Neural progenitor cell (in vitro differentiated cells): ENCODE data around the gene GDI2.

Experiments
- CTCF ChIP-seq: fragments of 200-600 bp; sonication (generic); IDR thresholded peaks from 2 replicates; pipeline ENCODE4 v1.5.1; 2017; ENCODE audit warnings: antibody characterized with exemption, mild to moderate bottlenecking
- EZH2 ChIP-seq: fragments of 200-600 bp; sonication (generic); IDR thresholded peaks from 2 replicates; pipeline ENCODE4 v1.6.1; 2017; ENCODE audit warnings: antibody characterized with exemption, mild to moderate bottlenecking, moderate library complexity

- TF ChIP-seq CTCF, result no peak
- TF ChIP-seq EZH2, result no peak
These were observed 16.0 kb upstream of the GDI2 start for GRCh38 chr10:5829267-5829666.
